ENCODE data around the gene JMJD8.

DNA sequence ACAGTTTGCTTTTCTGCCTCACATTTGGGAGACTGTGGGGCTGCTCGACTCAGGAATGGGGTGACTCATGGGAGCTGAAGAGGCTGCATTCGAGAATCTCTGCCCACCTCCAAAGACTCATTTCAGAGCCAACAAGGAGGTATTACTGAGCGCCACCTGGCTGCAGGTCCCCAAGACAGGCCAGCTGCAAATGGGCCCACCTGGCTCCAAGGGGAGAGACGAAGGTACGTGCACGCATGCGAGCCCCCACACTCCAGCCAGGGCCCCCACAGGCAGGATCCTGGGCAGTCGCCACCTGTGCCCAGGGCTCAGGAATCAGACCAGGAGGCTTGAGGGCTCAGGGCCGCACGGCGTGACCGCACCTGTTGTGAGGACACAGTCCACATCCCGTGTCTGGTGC is 48.8 kb upstream of the JMJD8 start:
- TF ChIP-seq, protein P1, sequence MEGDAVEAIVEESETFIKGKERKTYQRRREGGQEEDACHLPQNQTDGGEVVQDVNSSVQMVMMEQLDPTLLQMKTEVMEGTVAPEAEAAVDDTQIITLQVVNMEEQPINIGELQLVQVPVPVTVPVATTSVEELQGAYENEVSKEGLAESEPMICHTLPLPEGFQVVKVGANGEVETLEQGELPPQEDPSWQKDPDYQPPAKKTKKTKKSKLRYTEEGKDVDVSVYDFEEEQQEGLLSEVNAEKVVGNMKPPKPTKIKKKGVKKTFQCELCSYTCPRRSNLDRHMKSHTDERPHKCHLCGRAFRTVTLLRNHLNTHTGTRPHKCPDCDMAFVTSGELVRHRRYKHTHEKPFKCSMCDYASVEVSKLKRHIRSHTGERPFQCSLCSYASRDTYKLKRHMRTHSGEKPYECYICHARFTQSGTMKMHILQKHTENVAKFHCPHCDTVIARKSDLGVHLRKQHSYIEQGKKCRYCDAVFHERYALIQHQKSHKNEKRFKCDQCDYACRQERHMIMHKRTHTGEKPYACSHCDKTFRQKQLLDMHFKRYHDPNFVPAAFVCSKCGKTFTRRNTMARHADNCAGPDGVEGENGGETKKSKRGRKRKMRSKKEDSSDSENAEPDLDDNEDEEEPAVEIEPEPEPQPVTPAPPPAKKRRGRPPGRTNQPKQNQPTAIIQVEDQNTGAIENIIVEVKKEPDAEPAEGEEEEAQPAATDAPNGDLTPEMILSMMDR (IDR thresholded peaks at IDR 0.05): no peak
- TF ChIP-seq POLR2AphosphoS5 (IDR thresholded peaks at IDR 0.05) (no peak), POLR2A (IDR thresholded peaks at IDR 0.05) (no peak), EP300 (IDR thresholded peaks at IDR 0.05) (no peak)
